Liver (tissue), 9 donors: ENCODE data around the gene GTPBP1. TPM values are rescaled to one million over a fixed set of nuclear protein-coding genes. Genes with fewer than 3 reads are reported as not detected.

Experiments used
- DNase-seq: peaks from one replicate; pipeline ENCODE4 v3.0.0-alpha.2; 2017; ENCODE audit warnings: low spot score
- H3K27ac ChIP-seq, 2 donors: one replicate each; pipeline ENCODE4 v1.7.0; 2013; ENCODE audit warnings: inconsistent platforms in 2 of 2, low read length in 2 of 2, control low read depth in 1 of 2, low read depth in 1 of 2, mild to moderate bottlenecking in 1 of 2
- H3K27me3 ChIP-seq, 4 donors: one replicate each; pipeline versions ENCODE4 v1.6.1 to v1.7.0; 2013; ENCODE audit warnings: low read length in 3 of 4, inconsistent platforms in 1 of 4, mild to moderate bottlenecking in 1 of 4, moderate library complexity in 1 of 4; ENCODE audit not compliant: control insufficient read depth in 4 of 4, insufficient read depth in 4 of 4
- H3K36me3 ChIP-seq, 4 donors: one replicate each; pipeline versions ENCODE4 v1.6.1 to v1.7.0; 2013; ENCODE audit warnings: low read length in 3 of 4, mild to moderate bottlenecking in 3 of 4, low read depth in 1 of 4, moderate library complexity in 1 of 4; ENCODE audit not compliant: control insufficient read depth in 4 of 4, insufficient read depth in 3 of 4
- H3K4me1 ChIP-seq, 4 donors: one replicate each; pipeline versions ENCODE4 v1.6.1 to v1.7.0; 2013; ENCODE audit warnings: low read length in 3 of 4, mild to moderate bottlenecking in 3 of 4, moderate library complexity in 1 of 4; ENCODE audit not compliant: control insufficient read depth in 4 of 4, insufficient read depth in 4 of 4
- H3K4me3 ChIP-seq, 3 donors: one replicate each; pipeline versions ENCODE4 v1.6.1 to v1.7.0; 2013; ENCODE audit warnings: low read length in 3 of 3, control low read depth in 1 of 3, low read depth in 1 of 3, mild to moderate bottlenecking in 1 of 3
- H3K9ac ChIP-seq, 2 donors: one replicate each; pipeline ENCODE4 v1.7.0; 2013; ENCODE audit warnings: low read length in 2 of 2, mild to moderate bottlenecking in 2 of 2, moderate library complexity in 2 of 2, control low read depth in 1 of 2, low read depth in 1 of 2
- H3K9me3 ChIP-seq, 4 donors: one replicate each; pipeline versions ENCODE4 v1.6.1 to v1.7.0; 2013; ENCODE audit warnings: low read length in 3 of 4; ENCODE audit not compliant: control insufficient read depth in 4 of 4
- ATF3 ChIP-seq: IDR thresholded peaks from 2 replicates; pipeline ENCODE4 v1.6.1; 2016; ENCODE audit warnings: antibody characterized with exemption
- CTCF ChIP-seq: fragments of 150-350 bp; IDR thresholded peaks from 2 replicates; pipeline ENCODE4 v1.5.1; 2017; ENCODE audit warnings: improper control_type of control experiment, low read depth, low read length; ENCODE audit not compliant: missing input control
- EGR1 ChIP-seq, 2 donors: IDR thresholded peaks; 2 replicates each; pipeline ENCODE4 v1.6.1; 2016 to 2018; ENCODE audit warnings: antibody characterized with exemption in 2 of 2, low read depth in 2 of 2
- FOXA1 ChIP-seq: IDR thresholded peaks from 2 replicates; pipeline ENCODE4 v1.6.1; 2016; ENCODE audit warnings: antibody characterized with exemption
- FOXA2 ChIP-seq: IDR thresholded peaks from 2 replicates; pipeline ENCODE4 v1.6.1; 2016; ENCODE audit warnings: antibody characterized with exemption
- GABPA ChIP-seq, 2 donors: IDR thresholded peaks in 1 of 2; conservative IDR thresholded peaks in 1 of 2; 2 replicates each; pipeline ENCODE4 v1.6.1; 2016; ENCODE audit warnings: antibody characterized with exemption in 2 of 2, mild to moderate bottlenecking in 1 of 2, moderate library complexity in 1 of 2
- HNF4A ChIP-seq, 2 donors: conservative IDR thresholded peaks; 2 replicates each; pipeline ENCODE4 v1.6.1; 2016; ENCODE audit warnings: antibody characterized with exemption in 2 of 2, mild to moderate bottlenecking in 2 of 2
- HNF4G ChIP-seq: IDR thresholded peaks from 2 replicates; pipeline ENCODE4 v1.6.1; 2016; ENCODE audit warnings: antibody characterized with exemption
- JUND ChIP-seq, 2 donors: IDR thresholded peaks; 2 replicates each; pipeline ENCODE4 v1.6.1; 2016; ENCODE audit warnings: antibody characterized with exemption in 2 of 2
- MAX ChIP-seq: IDR thresholded peaks from 2 replicates; pipeline ENCODE4 v1.6.1; 2016; ENCODE audit warnings: antibody characterized with exemption
- NR2F2 ChIP-seq: IDR thresholded peaks from 2 replicates; pipeline ENCODE4 v1.6.1; 2016; ENCODE audit warnings: antibody characterized with exemption
- RAD21 ChIP-seq, 2 donors: IDR thresholded peaks; 2 replicates each; pipeline ENCODE4 v1.6.1; 2016; ENCODE audit warnings: antibody characterized with exemption in 2 of 2, mild to moderate bottlenecking in 2 of 2
- REST ChIP-seq: IDR thresholded peaks from 2 replicates; pipeline ENCODE4 v1.6.1; 2016; ENCODE audit warnings: antibody characterized with exemption, mild to moderate bottlenecking
- RXRA ChIP-seq, 2 donors: IDR thresholded peaks; 2 replicates each; pipeline ENCODE4 v1.6.1; 2017 to 2018; ENCODE audit warnings: antibody characterized with exemption in 2 of 2, mild to moderate bottlenecking in 1 of 2
- SP1 ChIP-seq: IDR thresholded peaks from 2 replicates; pipeline ENCODE4 v1.6.1; 2018; ENCODE audit warnings: antibody characterized with exemption, mild to moderate bottlenecking
- TAF1 ChIP-seq: conservative IDR thresholded peaks from 2 replicates; pipeline ENCODE4 v1.6.1; 2016; ENCODE audit warnings: antibody characterized with exemption, mild to moderate bottlenecking
- YY1 ChIP-seq: IDR thresholded peaks from 2 replicates; pipeline ENCODE4 v1.6.1; 2016; ENCODE audit warnings: antibody characterized with exemption, mild to moderate bottlenecking
- ZBTB33 ChIP-seq: IDR thresholded peaks from 2 replicates; pipeline ENCODE4 v1.6.1; 2016; ENCODE audit warnings: antibody characterized with exemption
- WGBS: extraction: QIAGEN DNeasy Blood & Tissue Kit; methylation state at CpG from one replicate; pipeline ENCODE4 v1.1.7; 2013; 5-methylcytosine and 5-hydroxymethylcytosine counted together
- polyA plus RNA-seq, 2 donors: library from polyadenylated mRNA; stranded (reverse) in 1 of 2; unstranded in 1 of 2; fragments of 200-250 nt in 1 of 2; fragments of >200 nt in 1 of 2; fragmentation: Nextera tagmentation in 1 of 2; extraction: Ambion mirVana in 1 of 2; gene quantifications; one replicate each; pipeline versions ENCODE4 v1.2.1 to v1.2.3, GENCODE V29; 2013 to 2015
- total RNA-seq, 2 donors: library from RNA; depleted of rRNA; stranded (reverse); fragments of >200 nt; gene quantifications; one replicate each; pipeline ENCODE4 v1.2.3, GENCODE V29; 2014
- donor health status: healthy.
- donor health status: healthy.
- donor health status: healthy.
- donor health status: healthy.
- donor health status: healthy.

The GTPBP1 gene
- total and polyA plus RNA-seq, 4 donors = 5.3 to 56.3 (median 16.1) TPM

- peak overlapping the region; percentile 93 to 96 for H3K9ac ChIP-seq
- H3K27me3 ChIP-seq = no peaks in the 10 kb centered on the region
- peaks cover 18 to 24% (median 23%) of the 10 kb centered on the region in 4 donors for H3K36me3 ChIP-seq
- no peaks in the 10 kb centered on the region for H3K9me3 ChIP-seq
- peak overlapping the region; percentile 80 to 93 (median 93) for H3K4me3 ChIP-seq
- DNase-seq = no peak
- TF ChIP-seq TAF1 = no peak
- TF ChIP-seq MAX = no peak
- TF ChIP-seq RXRA (IDR thresholded peaks at IDR 0.05) = no peak
- no peak for TF ChIP-seq FOXA2
- no peak for TF ChIP-seq EGR1 (IDR thresholded peaks at IDR 0.05; ENCODE audit: low read depth in 2 of 2)
- no peak for TF ChIP-seq NR2F2
- TF ChIP-seq JUND (IDR thresholded peaks at IDR 0.05) = no peak
- TF ChIP-seq GABPA (IDR thresholded peaks at IDR 0.05 in 1 of 2, conservative IDR thresholded peaks at IDR 0.05 in 1 of 2) = no peak
- no peak for TF ChIP-seq ZBTB33
- no peak for TF ChIP-seq HNF4G
- no peak for TF ChIP-seq ATF3
- no peak for TF ChIP-seq RAD21 (IDR thresholded peaks at IDR 0.05)
- TF ChIP-seq HNF4A (conservative IDR thresholded peaks at IDR 0.05) = no peak
- TF ChIP-seq SP1 = no peak
- no peak for TF ChIP-seq FOXA1
- no peak for TF ChIP-seq REST
- no peak for TF ChIP-seq YY1
- no peak for TF ChIP-seq CTCF
- H3K4me1 ChIP-seq = peaks cover 7 to 51% (median 16%) of the 10 kb centered on the region in 4 donors
- WGBS = 3% methylated on average over 12 of the region's 12 CpGs
- H3K27ac ChIP-seq = peak overlapping the region; percentile 99
These were observed 49.0 kb downstream of the GTPBP1 start for GRCh38 chr22:38754751-38755154.
